Type B pancreatic cell (in vitro differentiated cells): ENCODE results near the gene PCBD1. TPM values are rescaled to one million over a fixed set of nuclear protein-coding genes. Genes with fewer than 3 reads are reported as not detected.

Source experiments
- DNase-seq: peaks from one replicate; pipeline ENCODE4 v3.0.0; 2021; ENCODE audit warnings: mixed read lengths; ENCODE audit not compliant: unreplicated experiment; ENCODE audit errors: extremely low spot score
- H3K27ac Mint-ChIP-seq: 2 replicates; pipeline ENCODE4 v1.8.0; 2021; ENCODE audit warnings: mild to moderate bottlenecking, mixed read lengths
- H3K27me3 Mint-ChIP-seq: 2 replicates; pipeline ENCODE4 v1.8.0; 2021; ENCODE audit warnings: mixed read lengths
- H3K36me3 Mint-ChIP-seq: 2 replicates; pipeline ENCODE4 v1.8.0; 2021; ENCODE audit warnings: mixed read lengths
- H3K4me1 Mint-ChIP-seq: one replicate; pipeline ENCODE4 v1.8.0; 2021; ENCODE audit warnings: mixed read lengths; ENCODE audit not compliant: unreplicated experiment
- H3K4me3 Mint-ChIP-seq: 2 replicates; pipeline ENCODE4 v1.8.0; 2021; ENCODE audit warnings: mild to moderate bottlenecking, mixed read lengths
- H3K9me3 Mint-ChIP-seq: 2 replicates; pipeline ENCODE4 v1.8.0; 2021; ENCODE audit warnings: mixed read lengths
- CTCF ChIP-seq: fragments of 200-600 bp; sonication (generic); conservative IDR thresholded peaks from 2 replicates; pipeline ENCODE4 v1.5.0; 2021; ENCODE audit warnings: antibody characterized with exemption, mild to moderate bottlenecking
- total RNA-seq: library from RNA; stranded (reverse); gene quantifications from 2 replicates; pipeline ENCODE4 v1.2.1, GENCODE V29; 2021; ENCODE audit warnings: low replicate concordance

The PCBD1 gene
- total RNA-seq, 1 donor from 2014 or later = 84.1 TPM

DNA sequence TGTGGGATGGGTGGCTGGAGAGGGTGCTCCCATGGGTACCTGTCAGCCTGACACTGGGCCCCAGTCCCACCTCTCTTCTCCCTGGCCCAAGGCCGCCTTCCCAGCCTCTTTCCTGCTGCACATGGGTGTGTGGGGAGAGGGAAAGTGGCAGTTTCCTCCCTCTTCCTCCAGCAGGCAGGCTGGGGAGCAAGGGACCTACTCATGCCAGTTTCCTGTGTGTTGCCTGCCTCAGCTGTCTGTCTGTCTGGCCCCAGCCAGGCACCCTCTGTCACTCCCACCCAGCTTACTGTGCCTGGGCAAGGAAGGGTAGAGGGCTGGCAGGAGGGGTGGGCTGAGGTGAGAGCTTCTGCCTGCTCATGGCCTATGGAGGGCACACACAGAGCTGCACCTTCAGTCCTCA is 46.3 kb upstream of the PCBD1 start:
- Mint-ChIP-seq H3K27me3 (peaks cover 23% of the 10 kb centered on the region), H3K4me1 (peaks cover 10% of the 10 kb centered on the region), H3K27ac (no peak overlapping the region), H3K9me3 (no peaks in the 10 kb centered on the region), H3K4me3 (no peak overlapping the region), H3K36me3 (no peaks in the 10 kb centered on the region)
- DNase-seq = no peak
- TF ChIP-seq CTCF = no peak

DNA sequence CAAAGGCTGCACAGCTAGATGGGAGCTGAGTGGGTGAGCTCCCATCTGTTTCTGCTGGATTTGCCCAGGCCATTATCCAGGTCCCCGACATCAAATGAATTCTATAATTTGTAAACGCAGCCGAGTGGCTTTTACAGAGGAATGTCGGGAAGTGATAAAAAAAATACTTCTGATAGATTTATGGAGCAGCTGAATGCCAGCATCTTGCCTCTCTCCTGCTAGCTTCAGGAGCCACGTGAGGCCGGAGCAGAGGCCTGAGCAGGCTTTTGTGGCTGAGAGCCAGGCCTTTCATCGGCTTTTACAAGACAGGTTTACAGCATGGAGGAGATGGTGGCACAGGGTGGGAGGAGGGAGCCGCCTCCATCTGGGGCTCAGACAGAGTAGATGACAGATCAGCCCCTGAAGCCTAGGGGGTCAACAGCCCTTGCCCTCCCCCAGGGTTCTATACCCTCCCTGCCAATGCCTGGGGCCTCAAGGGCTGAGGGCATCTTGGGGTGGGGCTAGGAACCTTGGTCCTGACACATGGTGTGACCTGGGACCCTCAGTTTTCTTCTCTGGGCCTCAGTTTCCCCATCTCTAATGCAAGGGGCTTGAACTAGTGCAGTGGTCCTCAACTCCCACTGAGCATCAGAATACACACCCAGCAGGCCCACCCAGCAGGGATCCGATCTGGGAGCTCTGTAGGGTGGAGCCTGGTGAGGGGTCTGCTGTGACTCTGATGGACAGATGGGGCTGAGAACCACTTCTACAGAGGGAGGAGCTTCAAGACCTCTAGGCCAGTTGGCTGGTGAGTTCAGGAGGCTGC is 44.2 kb upstream of the PCBD1 start:
- H3K4me3 Mint-ChIP-seq = no peak overlapping the region
- peaks cover 22% of the 10 kb centered on the region for H3K27me3 Mint-ChIP-seq
- H3K27ac Mint-ChIP-seq = no peak overlapping the region
- no peaks in the 10 kb centered on the region for H3K9me3 Mint-ChIP-seq
- no peaks in the 10 kb centered on the region for H3K36me3 Mint-ChIP-seq
- no peak for DNase-seq
- H3K4me1 Mint-ChIP-seq = peaks cover 17% of the 10 kb centered on the region
- TF ChIP-seq CTCF = no peak

DNA sequence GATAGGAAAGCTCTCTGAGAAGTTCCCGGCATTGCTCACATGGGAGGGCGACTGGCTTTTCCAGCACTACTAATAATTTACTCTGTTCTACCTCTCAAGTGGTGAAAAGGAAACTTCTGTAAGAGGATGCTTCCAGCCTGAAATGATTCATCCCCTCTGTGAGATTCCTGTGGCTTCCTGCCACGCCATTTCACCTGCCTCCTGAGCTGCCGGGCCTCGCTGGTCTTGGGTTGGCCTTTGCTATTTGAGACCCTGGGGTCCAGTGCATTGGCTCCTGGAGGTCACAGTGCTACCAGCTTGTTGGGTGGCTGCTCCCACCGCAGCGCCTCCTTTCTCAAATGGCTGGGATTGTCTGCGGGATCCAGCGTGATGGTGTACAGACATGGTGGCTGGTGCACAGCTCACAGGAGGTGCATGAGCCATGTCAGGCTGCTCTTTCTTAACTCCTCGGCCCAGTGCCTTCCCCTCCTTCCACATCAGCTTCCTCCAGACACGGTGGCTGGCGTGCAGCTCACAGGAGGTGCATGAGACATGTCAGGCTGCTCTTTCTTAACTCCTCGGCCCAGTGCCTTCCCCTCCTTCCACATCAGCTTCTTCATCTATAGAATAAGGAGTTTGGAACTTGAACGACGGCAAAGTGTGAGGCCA is 42.9 kb upstream of the PCBD1 start:
- peaks cover 25% of the 10 kb centered on the region for H3K4me1 Mint-ChIP-seq
- no peak overlapping the region for H3K27ac Mint-ChIP-seq
- no peak for DNase-seq
- no peaks in the 10 kb centered on the region for H3K9me3 Mint-ChIP-seq
- no peak for TF ChIP-seq CTCF
- H3K4me3 Mint-ChIP-seq = no peak overlapping the region
- H3K27me3 Mint-ChIP-seq = peaks cover 24% of the 10 kb centered on the region
- no peaks in the 10 kb centered on the region for H3K36me3 Mint-ChIP-seq

- Mint-ChIP-seq H3K27ac (no peak overlapping the region), H3K27me3 (peaks cover 25% of the 10 kb centered on the region)
Measured at GRCh38 chr10:70930263-70931000, 42.1 kb upstream of the PCBD1 start.

GRCh38 chr10:70928140-70928539 is 39.8 kb upstream of the PCBD1 start:
- no peak for DNase-seq
- Mint-ChIP-seq H3K27me3 (peaks cover 31% of the 10 kb centered on the region), H3K36me3 (no peaks in the 10 kb centered on the region), H3K27ac (peak overlapping the region; percentile 32), H3K9me3 (no peaks in the 10 kb centered on the region), H3K4me1 (peaks cover 28% of the 10 kb centered on the region), H3K4me3 (no peak overlapping the region)
- TF ChIP-seq CTCF = no peak

More at GRCh38 chr10:70930263-70931000, 42.1 kb upstream of the PCBD1 start:
- no peak overlapping the region for H3K4me3 Mint-ChIP-seq
- H3K4me1 Mint-ChIP-seq = peaks cover 25% of the 10 kb centered on the region
- no peak for TF ChIP-seq CTCF
- DNase-seq = no peak
- no peaks in the 10 kb centered on the region for H3K36me3 Mint-ChIP-seq
- no peaks in the 10 kb centered on the region for H3K9me3 Mint-ChIP-seq
